Eye (tissue), 1 donor: ENCODE data around the gene ZNF135.

Source experiments
- DNase-seq: peaks from one replicate; pipeline ENCODE4 v3.0.0-alpha.2; 2015

Gene ZNF135

DNA sequence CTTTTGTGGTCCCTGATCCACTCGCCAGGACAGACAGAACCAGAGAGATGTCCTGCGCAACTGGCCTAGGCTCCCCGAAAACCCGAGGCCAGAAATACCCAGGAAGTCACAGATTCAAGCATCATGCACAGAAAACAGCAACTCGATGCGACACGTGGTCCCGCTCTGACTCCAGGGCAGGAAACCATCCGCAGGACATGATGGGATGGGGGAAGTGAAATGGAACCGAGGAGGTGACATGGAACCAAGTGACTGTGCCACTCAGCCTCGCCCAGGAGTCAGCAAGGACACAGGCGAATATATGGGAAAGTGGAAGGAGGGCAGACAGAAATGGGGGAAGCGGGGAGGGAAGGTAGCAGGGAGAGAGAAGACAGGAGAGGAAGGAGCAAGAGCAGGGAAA lies 37.8 kb downstream of the ZNF135 start:
- DNase-seq = no peak

DNA sequence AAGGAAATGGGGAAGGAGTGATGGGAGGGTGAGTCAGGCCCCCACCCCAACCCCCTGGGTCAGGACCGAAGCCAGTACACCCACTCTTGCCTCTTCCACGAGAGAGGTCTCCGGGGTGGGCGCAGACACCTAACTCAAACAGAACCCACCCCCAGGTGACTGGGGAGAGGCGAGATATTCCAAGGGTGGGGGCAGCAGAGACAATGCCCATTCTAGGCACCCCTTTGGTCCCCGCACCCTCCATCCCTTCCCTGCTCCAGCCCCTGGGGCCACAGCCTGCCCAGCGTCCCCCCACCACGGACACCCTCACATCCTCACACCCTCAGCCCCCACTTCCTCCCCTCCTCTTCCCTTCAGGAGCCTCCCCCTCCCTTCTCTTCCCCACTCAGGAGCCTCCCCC lies 38.3 kb downstream of the ZNF135 start:
- no peak for DNase-seq

DNA sequence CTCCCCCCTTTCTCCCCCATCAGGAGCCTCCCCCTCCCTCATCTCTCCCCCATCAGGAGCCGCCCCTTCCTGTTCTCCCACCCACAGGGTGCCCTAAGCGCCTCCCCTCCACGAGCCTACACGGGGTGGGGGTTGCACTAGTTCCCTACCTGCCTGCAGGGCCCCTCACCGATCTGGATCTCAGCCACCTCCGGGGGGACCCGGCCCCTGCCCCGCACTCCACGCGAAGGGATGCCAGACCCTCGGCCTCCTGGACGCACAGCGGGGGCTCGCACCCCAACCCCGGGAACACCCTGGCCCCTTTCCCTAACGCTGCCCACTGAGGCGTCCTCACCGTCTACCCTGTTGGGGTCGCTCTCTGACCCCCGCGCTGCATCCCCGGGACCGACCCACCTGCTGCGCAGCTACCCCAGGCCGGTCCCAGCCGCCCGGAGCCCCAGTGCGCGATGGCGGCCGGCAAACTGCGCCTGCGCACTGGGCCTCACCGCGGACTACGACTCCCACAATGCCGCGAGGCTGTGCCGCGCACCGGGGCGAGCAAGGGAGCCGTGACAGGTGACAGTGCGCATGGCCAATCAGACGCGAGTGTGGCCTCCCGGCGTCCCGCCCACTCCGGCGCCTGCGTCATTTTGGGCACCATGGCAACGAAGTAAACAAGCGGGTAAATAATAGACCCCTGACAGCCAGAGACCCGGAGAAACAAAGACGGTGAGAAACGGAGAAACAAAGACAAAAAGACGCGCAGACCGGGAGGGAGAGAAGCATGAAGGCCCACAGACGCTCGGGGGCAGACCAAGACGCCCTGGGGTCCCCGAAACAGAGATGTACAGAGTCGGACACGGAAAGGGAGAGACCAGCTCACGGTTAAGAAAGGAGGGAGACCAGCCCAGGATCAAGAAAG lies 38.9 kb downstream of the ZNF135 start, which contains the start of gene ZSCAN18:
Gene ZSCAN18 (minus strand): TSS at position 451 of the 901 bp plus-strand sequence. CDS start 7,964 bp downstream, outside the sequence.
- DNase-seq = peak; percentile 100

DNA sequence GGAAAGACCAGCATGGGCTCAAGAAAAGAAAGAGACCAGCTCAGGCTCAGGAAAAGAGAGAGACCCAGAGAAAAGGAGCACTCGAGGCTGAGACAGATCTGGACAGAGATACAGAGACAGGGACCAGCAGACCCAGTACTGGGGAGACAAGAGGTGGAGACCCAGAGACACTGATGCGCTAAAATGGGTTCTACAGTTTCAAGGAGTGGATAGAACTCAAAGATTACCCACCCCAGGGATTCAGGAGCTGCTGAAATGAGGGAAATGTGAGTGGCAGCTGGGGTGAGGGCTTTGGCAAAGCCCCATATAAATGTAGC lies 39.6 kb downstream of the ZNF135 start:
- no peak for DNase-seq

DNA sequence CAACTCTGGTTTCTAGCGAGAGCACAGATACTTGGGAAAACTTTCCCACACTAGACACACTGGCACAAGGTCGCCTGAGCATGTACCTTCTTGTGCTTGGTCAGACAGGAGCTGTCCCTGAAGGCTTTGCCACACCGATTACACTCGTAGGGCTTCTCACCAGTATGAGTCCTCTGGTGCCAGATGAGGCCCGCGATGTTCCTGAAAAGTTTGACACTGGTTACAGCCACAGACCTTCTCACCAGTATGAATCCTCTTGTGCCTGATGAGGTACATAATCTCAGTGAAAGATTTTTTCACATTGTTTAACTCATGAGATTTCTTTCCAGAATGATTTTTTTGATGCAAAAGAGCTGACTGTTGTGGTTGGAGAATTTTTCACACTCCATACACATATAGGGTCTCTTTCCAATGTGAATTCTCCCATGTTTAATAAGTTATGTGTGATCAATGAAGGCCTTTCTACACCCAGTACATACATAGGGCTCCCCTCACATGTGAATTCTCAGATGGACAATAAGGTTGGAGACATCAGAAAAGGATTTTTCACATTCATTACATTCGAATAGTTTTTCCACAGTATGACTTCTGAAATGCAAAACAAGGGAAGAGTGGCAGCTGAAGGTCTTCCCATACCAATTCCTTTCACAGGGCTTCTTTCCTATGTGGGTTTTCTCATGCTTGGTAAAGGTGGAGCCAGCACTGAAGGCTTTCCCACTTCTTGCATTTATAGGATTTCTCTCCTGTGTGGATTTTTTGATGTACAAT lies 48.9 kb downstream of the ZNF135 start:
- DNase-seq = no peak

DNA sequence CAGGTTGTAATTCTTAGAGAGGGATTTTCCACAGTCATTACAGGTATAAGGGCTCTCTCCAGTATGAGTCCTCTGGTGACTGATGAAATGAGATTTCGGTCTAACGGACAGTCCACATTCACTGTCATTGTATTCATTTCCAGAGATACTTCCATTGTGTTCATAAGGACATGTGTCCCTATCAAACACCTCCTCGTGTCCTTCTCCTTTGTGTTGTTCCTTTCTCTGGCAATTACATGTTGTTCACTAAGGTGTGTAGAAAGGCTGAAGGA lies 49.4 kb downstream of the ZNF135 start:
- DNase-seq = no peak

DNA sequence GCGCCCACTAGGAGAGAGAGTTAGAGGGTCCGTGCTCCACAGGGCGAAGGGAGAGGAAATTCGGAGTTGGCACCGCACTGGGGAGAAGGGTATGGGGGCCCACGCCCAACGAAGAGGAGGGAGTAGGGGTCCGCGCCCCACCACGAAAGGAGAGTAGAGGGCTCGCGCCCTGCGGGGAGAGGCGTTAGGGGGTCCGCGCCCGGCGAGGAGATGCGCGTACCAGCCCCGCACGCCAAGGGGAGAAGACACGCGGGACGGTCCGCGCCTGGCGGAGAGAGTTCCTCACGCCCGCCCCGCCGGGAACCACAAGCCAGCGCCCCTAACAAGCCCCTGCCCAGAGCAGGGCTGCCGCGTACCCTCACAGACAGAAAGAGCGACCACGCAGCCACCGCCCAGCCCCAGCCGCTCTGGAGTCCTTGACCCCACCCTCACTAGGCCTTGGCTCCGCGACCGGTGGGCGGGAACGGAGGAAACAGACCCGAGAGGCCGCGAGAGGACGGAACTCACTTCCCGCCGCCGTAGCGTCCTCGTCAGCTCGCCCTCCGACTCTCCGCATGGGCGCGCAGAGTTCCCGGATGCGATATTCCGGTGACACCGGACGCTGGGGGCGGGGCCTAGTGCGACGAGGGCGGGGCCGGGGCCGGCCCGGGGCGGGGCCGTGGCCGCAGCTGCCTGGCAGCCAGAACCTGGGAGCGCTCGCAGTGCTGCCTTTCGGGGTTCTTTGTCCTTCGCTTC lies 58.9 kb downstream of the ZNF135 start:
- DNase-seq = peak; percentile 76

DNA sequence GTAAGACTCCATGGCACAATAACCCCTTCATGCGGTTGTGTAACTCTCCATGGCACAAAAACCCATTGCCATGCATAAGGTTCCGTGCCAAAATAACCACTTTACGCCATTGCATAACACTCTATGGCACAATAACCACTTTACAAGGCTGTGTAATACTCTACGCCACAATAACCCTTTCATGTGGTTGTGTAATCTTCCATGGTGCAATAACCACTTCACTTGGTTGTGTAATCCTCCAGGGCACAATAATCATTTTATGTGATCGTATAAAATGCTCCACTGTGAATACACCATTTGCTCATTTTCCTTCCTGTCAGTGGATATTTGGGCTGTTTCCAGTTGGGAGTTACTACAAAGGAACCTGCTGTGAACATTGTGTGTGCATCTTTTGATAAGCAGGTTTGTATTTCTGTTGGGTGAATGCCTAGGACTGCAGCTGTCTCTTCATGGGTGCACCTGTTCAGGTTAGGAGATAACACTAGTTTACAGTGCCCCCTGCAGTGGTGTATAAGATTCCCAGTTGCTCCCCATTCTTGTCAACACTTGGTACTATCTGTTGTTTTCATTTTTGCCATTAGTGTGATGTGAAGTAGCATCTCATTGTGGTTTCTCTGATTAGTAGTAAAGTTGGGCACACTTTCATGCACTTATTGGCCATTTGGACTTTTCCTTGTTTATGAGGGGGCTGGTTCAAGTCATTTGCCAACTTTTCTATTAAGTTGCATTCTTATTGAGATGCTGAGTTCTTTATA lies 60.1 kb downstream of the ZNF135 start:
- no peak for DNase-seq
